ENCODE measurements around the gene ATRAID. TPM values are rescaled to one million over a fixed set of nuclear protein-coding genes. Genes with fewer than 3 reads are reported as not detected.

The ATRAID gene
- total RNA-seq, 4 donors from 2014 or later = 118 to 143 (median 130) TPM

DNA sequence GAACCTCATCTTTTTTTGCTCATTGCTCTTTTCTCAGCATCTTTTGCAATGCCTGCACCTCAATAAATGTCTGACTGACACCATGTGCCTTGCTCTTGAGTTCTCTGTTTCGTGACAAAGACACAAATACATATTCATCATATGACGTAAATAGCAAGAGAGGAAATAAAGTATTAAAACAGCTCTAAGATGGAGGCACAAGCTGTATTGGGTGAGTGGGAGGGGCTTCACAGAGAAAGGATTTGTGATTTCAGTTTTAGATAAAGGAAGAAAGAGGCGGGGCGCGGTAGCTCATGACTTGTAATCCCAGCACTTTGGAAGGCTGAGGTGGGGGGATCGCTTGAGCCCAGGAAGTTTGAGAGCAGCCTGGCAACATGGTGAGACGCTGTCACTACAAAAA lies 8.2 kb downstream of the ATRAID start:
- Histone ChIP-seq H3K27me3 (no peaks in the 10 kb centered on the region), H3K9me3 (no peaks in the 10 kb centered on the region), H3K36me3 (peaks cover 10 to 68% (median 47%) of the 10 kb centered on the region in 4 donors), H3K4me1 (peaks cover 11 to 27% (median 18%) of the 10 kb centered on the region in 4 donors), H3K27ac (replicated peaks in 1 of 4) (no peak overlapping the region), H3K4me3 (no peak overlapping the region)
- intact Hi-C loops (cut with DNase I) = no loop called here
- 97% methylated on average over 7 of the region's 7 CpGs for WGBS
- TF ChIP-seq EP300 (IDR thresholded peaks at IDR 0.05) = no peak
- DNase-seq (ENCODE audit: extremely low spot score) = no peak

DNA sequence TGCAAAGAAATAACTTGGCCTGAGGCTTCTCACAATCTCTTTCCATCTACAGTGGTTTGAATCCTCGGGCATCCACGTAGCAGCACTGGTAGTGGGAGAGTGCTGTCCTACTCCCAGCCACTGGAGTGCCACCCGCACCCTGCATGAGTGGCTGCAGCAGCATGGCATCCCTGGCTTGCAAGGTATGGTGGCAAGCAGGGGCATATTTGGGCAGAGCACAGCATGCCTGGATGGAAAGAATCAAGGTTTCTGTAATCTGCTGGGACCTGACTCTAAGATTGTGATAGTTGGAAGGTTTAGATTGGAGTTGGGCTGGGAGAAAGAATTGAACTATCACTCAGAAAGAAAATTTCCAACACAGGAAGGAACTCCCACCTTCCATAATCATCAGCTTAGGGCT lies 9.3 kb downstream of the ATRAID start:
- Histone ChIP-seq H3K9me3 (no peaks in the 10 kb centered on the region), H3K4me3 (no peak overlapping the region), H3K27me3 (no peaks in the 10 kb centered on the region), H3K36me3 (peaks cover 19 to 68% (median 54%) of the 10 kb centered on the region in 4 donors), H3K27ac (replicated peaks in 1 of 4) (no peak overlapping the region), H3K4me1 (peaks cover 11 to 27% (median 17%) of the 10 kb centered on the region in 4 donors)
- intact Hi-C loops (cut with DNase I) = no loop called here
- no peak for TF ChIP-seq POLR2AphosphoS5 (IDR thresholded peaks at IDR 0.05)
- no peak for TF ChIP-seq POLR2A (IDR thresholded peaks at IDR 0.05; ENCODE audit: low read depth)
- TF ChIP-seq, protein P1, sequence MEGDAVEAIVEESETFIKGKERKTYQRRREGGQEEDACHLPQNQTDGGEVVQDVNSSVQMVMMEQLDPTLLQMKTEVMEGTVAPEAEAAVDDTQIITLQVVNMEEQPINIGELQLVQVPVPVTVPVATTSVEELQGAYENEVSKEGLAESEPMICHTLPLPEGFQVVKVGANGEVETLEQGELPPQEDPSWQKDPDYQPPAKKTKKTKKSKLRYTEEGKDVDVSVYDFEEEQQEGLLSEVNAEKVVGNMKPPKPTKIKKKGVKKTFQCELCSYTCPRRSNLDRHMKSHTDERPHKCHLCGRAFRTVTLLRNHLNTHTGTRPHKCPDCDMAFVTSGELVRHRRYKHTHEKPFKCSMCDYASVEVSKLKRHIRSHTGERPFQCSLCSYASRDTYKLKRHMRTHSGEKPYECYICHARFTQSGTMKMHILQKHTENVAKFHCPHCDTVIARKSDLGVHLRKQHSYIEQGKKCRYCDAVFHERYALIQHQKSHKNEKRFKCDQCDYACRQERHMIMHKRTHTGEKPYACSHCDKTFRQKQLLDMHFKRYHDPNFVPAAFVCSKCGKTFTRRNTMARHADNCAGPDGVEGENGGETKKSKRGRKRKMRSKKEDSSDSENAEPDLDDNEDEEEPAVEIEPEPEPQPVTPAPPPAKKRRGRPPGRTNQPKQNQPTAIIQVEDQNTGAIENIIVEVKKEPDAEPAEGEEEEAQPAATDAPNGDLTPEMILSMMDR (IDR thresholded peaks at IDR 0.05) = no peak
- no peak for TF ChIP-seq EP300 (IDR thresholded peaks at IDR 0.05)
- 100% methylated on average over 3 of the region's 3 CpGs for WGBS
- no peak for DNase-seq (ENCODE audit: extremely low spot score)

DNA sequence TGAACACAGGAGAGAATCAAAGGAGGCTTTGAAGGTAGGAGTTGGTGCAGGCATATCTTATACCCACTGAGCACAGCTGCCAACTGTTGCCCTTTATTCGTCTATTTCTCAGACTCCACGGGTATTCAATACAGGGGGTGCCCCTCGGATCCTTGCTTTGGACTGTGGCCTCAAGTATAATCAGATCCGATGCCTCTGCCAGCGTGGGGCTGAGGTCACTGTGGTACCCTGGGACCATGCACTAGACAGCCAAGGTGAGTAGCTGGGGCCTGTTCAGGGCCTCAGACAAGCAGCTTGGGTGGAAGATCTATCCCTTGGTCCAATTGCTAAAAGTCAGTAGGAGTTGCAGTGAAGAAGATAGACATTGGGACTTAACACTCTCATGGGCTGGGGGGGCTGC lies 10.6 kb downstream of the ATRAID start:
- H3K27me3 ChIP-seq = no peaks in the 10 kb centered on the region
- DNase-seq (ENCODE audit: extremely low spot score) = no peak
- no peak overlapping the region for H3K4me3 ChIP-seq
- no peaks in the 10 kb centered on the region for H3K9me3 ChIP-seq
- WGBS = 94% methylated on average over 5 of the region's 5 CpGs
- H3K36me3 ChIP-seq = peaks cover 31 to 78% (median 67%) of the 10 kb centered on the region in 4 donors
- H3K27ac ChIP-seq (replicated peaks in 1 of 4) = no peak overlapping the region
- intact Hi-C loops (cut with DNase I) = no loop called here
- peaks cover 7 to 15% (median 8%) of the 10 kb centered on the region in 4 donors for H3K4me1 ChIP-seq
- no peak for TF ChIP-seq POLR2AphosphoS5 (IDR thresholded peaks at IDR 0.05)
- TF ChIP-seq POLR2A (IDR thresholded peaks at IDR 0.05; ENCODE audit: low read depth) = no peak
- TF ChIP-seq, protein P1 (IDR thresholded peaks at IDR 0.05) = no peak
- no peak for TF ChIP-seq EP300 (IDR thresholded peaks at IDR 0.05)

DNA sequence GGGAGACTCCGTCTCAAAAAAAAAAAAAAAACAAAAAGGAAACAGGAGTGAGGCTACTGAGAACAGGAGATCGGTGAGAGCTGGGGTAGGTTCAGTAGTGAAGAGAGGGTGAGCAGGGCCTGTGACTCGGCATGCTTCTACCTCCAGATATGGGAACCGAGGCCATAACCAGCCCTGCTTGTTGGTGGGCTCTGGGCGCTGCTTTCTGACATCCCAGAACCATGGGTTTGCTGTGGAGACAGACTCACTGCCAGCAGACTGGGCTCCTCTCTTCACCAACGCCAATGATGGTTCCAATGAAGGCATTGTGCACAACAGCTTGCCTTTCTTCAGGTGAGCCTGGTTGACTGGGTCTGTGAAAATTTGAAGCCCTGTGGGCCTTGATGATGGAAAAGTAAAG lies 11.6 kb downstream of the ATRAID start:
- over 99% methylated on average over 6 of the region's 6 CpGs for WGBS
- TF ChIP-seq POLR2A (IDR thresholded peaks at IDR 0.05; ENCODE audit: low read depth) = no peak
- TF ChIP-seq POLR2AphosphoS5 (IDR thresholded peaks at IDR 0.05) = no peak
- TF ChIP-seq, protein P1 (IDR thresholded peaks at IDR 0.05) = no peak
- no peak for TF ChIP-seq EP300 (IDR thresholded peaks at IDR 0.05)
- Histone ChIP-seq H3K27ac (replicated peaks in 1 of 4) (no peak overlapping the region), H3K27me3 (no peaks in the 10 kb centered on the region), H3K4me3 (no peak overlapping the region), H3K36me3 (peaks cover 36 to 88% (median 74%) of the 10 kb centered on the region in 4 donors), H3K4me1 (peaks cover 0 to 5% (median 0%) of the 10 kb centered on the region in 4 donors), H3K9me3 (no peaks in the 10 kb centered on the region)
- intact Hi-C loops (cut with DNase I) = no loop called here
- DNase-seq (ENCODE audit: extremely low spot score) = no peak

DNA sequence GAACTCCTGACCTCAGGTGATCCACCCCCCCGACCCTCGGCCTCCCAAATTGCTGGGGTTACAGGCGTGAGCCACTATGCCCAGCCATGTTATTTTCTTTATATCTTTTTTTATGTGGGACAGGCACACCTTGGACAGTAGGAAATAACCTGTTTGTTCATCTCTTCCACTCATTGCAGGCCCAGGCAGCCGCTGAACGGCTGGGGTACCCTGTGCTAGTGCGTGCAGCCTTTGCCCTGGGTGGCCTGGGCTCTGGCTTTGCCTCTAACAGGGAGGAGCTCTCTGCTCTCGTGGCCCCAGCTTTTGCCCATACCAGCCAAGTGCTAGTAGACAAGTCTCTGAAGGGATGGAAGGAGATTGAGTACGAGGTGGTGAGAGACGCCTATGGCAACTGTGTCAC lies 13.7 kb downstream of the ATRAID start:
- no peaks in the 10 kb centered on the region for H3K27me3 ChIP-seq
- intact Hi-C loops (cut with DNase I) = no loop called here
- H3K4me1 ChIP-seq = no peaks in the 10 kb centered on the region
- no peak for DNase-seq (ENCODE audit: extremely low spot score)
- H3K36me3 ChIP-seq = peaks cover 54 to 97% (median 89%) of the 10 kb centered on the region in 4 donors
- 93% methylated on average over 9 of the region's 9 CpGs for WGBS
- H3K4me3 ChIP-seq = no peak overlapping the region
- TF ChIP-seq, protein P1 (IDR thresholded peaks at IDR 0.05) = no peak
- TF ChIP-seq POLR2A (IDR thresholded peaks at IDR 0.05; ENCODE audit: low read depth) = no peak
- no peak for TF ChIP-seq EP300 (IDR thresholded peaks at IDR 0.05)
- TF ChIP-seq POLR2AphosphoS5 (IDR thresholded peaks at IDR 0.05) = no peak
- H3K9me3 ChIP-seq = no peaks in the 10 kb centered on the region
- H3K27ac ChIP-seq (replicated peaks in 1 of 4) = no peak overlapping the region

Data from esophagus muscularis mucosa (tissue), 4 donors.